HPDE6-E6E7 (cell line): ENCODE results near the gene RPRM.
"Not testable (repeated sequence)": the region's sequence is repeated elsewhere in the genome, so short reads cannot be mapped to it uniquely, and the experiment has no call there.

Experiments
- DNase-seq: peaks from one replicate; pipeline ENCODE4 v3.0.0; 2011; ENCODE audit warnings: missing footprints; ENCODE audit errors: extremely low spot score

RPRM gene

GRCh38 chr2:153478289-153479261, at the start of gene RPRM:
TSS of gene RPRM (minus strand) at chr2:153478762. CDS start at chr2:153478565, 197 bp downstream.
- DNase-seq = peak; percentile 53

GRCh38 chr2:153519257-153519875, 40.8 kb upstream of the RPRM start:
- no peak for DNase-seq

- no peak for DNase-seq
Observed at GRCh38 chr2:153512331-153512730, 33.8 kb upstream of the RPRM start.

GRCh38 chr2:153510996-153511395, 32.4 kb upstream of the RPRM start:
- DNase-seq = no peak

- no peak for DNase-seq
Observed at GRCh38 chr2:153509133-153509532, 30.6 kb upstream of the RPRM start.

- DNase-seq = not testable (repeated sequence)
Observed at GRCh38 chr2:153506499-153506898, 27.9 kb upstream of the RPRM start.

GRCh38 chr2:153499439-153499838, 20.9 kb upstream of the RPRM start:
- DNase-seq = no peak

GRCh38 chr2:153497938-153498629, 19.5 kb upstream of the RPRM start:
- no peak for DNase-seq

- DNase-seq = no peak
Observed at GRCh38 chr2:153495725-153496124, 17.2 kb upstream of the RPRM start.

- no peak for DNase-seq
Observed at GRCh38 chr2:153488072-153488471, 9.5 kb upstream of the RPRM start.

GRCh38 chr2:153487448-153487847, 8.9 kb upstream of the RPRM start:
- no peak for DNase-seq

- DNase-seq = no peak
Observed at GRCh38 chr2:153479573-153479972, 1.0 kb upstream of the RPRM start.

- DNase-seq = no peak
Observed at GRCh38 chr2:153477636-153478288, 800 bp downstream of the RPRM start.

GRCh38 chr2:153476816-153477635, 1.5 kb downstream of the RPRM start:
- no peak for DNase-seq

GRCh38 chr2:153476491-153476815, 2.1 kb downstream of the RPRM start:
- DNase-seq = no peak

GRCh38 chr2:153474876-153475435, 3.6 kb downstream of the RPRM start:
- no peak for DNase-seq

GRCh38 chr2:153474407-153474806, 4.2 kb downstream of the RPRM start:
- no peak for DNase-seq

GRCh38 chr2:153470867-153471266, 7.7 kb downstream of the RPRM start:
- DNase-seq = no peak

- no peak for DNase-seq
Observed at GRCh38 chr2:153464395-153464794, 14.2 kb downstream of the RPRM start.

GRCh38 chr2:153462338-153462859, 16.2 kb downstream of the RPRM start:
- DNase-seq = no peak

- no peak for DNase-seq
Observed at GRCh38 chr2:153461453-153461852, 17.1 kb downstream of the RPRM start.
